Mononuclear cell (primary cell): ENCODE results near the gene CTXND1. TPM values are rescaled to one million over a fixed set of nuclear protein-coding genes. Genes with fewer than 3 reads are reported as not detected.

Experiments
- H3K27me3 ChIP-seq: 2 replicates; pipeline ENCODE4 v1.6.0; 2011; ENCODE audit warnings: low read length, control low read depth; ENCODE audit not compliant: insufficient read depth
- H3K4me1 ChIP-seq: 2 replicates; pipeline ENCODE4 v1.5.1; 2011; ENCODE audit warnings: mild to moderate bottlenecking, low read length, control low read depth; ENCODE audit not compliant: insufficient read depth
- H3K4me3 ChIP-seq: 2 replicates; pipeline ENCODE4 v1.5.1; 2011; ENCODE audit warnings: mild to moderate bottlenecking, low read length, moderate library complexity
- H3K9me3 ChIP-seq: 2 replicates; pipeline ENCODE4 v1.5.1; 2011; ENCODE audit warnings: low read depth, mild to moderate bottlenecking, control low read depth, low read length
- total RNA-seq: library from RNA; depleted of rRNA; stranded (reverse); fragments of >200 nt; gene quantifications from one replicate; pipeline ENCODE4 v1.2.3, GENCODE V29; 2012

CTXND1 gene
- total RNA-seq, 1 donor, result not detected

DNA sequence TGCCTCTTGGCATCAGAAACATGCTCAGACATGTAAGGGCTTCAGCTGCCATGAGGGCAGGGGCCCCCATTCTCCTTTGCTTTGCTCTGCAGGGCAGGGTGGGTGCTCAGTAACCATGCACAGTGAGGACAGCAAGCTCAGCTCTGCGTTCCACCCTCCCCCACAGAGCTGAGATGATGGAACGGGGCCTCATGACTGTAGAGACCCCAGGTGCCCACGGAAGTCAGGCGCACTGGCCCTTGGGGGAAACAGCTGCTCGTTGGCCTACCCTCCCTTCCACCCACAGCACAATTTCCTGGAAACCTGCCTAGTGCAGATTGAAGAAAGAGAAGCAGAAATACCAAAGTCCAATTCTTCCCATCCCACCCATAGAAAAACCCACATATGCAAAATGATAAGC lies 10.5 kb downstream of the CTXND1 start:
- no peaks in the 10 kb centered on the region for H3K27me3 ChIP-seq
- H3K9me3 ChIP-seq, result no peaks in the 10 kb centered on the region
- no peaks in the 10 kb centered on the region for H3K4me1 ChIP-seq
- H3K4me3 ChIP-seq, result no peak overlapping the region

DNA sequence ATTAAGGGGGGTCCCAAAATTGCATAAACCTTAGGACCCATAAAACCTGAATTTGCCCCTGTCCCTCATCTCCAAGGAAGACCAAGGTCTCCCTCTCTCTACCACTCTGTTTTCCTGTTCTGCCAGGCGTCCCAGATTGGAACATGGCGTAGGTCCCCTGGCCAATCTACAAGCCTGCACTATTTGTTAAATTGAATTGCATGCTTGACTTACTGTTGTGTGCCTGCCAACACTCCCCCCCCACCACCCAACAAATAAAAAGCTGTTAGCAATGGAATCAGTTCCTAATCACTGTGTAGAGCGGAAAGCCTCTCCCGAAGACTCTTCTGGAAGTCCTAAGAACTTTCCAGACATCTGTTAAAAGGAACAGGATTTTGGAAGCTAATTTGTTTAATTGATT lies 11.7 kb downstream of the CTXND1 start:
- H3K9me3 ChIP-seq, result no peaks in the 10 kb centered on the region
- H3K4me1 ChIP-seq, result no peaks in the 10 kb centered on the region
- H3K4me3 ChIP-seq, result no peak overlapping the region
- no peaks in the 10 kb centered on the region for H3K27me3 ChIP-seq

DNA sequence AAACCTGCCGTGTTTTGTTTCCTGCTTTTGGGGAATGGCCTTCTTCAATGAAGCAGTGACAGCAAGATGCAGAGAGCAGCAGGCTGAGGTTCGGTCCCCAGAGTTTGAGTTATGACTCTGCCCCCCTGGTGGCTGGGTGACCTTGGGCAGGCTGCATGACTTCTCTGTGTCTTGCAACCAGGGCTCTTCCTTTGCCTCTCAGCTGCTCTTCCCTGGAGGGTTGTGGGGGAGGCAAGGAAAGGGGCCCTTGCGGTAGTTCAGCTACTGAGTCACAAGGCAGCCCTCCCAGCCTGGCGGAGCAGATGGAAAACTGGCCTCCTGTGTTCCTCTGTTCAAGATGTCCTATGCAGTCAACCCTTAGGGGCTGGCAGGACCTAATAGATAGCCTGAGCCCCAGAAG lies 17.1 kb downstream of the CTXND1 start:
- no peaks in the 10 kb centered on the region for H3K4me1 ChIP-seq
- no peak overlapping the region for H3K4me3 ChIP-seq
- H3K27me3 ChIP-seq, result no peaks in the 10 kb centered on the region
- H3K9me3 ChIP-seq, result no peaks in the 10 kb centered on the region

DNA sequence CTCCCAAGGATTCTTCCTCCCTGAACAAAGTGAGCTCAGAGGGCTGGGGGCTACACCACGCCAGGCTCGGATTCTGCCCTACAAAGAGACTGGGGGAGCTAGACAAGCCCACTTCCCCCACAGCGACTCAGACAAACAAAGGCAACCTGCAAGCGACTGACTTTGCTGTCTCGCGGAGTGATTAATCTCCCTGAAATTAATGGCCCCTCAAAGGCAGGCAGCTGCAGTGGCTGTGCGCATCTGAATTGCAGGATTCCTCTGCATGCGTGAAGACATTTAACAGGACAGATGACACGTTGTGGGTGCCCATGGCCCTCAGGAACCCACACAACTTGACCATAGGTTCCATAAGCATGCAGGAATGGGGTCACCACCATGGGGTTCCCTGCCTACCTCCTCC lies 18.4 kb downstream of the CTXND1 start:
- Histone ChIP-seq H3K9me3 (no peaks in the 10 kb centered on the region), H3K4me3 (no peak overlapping the region), H3K27me3 (peaks cover 2% of the 10 kb centered on the region), H3K4me1 (no peaks in the 10 kb centered on the region)

DNA sequence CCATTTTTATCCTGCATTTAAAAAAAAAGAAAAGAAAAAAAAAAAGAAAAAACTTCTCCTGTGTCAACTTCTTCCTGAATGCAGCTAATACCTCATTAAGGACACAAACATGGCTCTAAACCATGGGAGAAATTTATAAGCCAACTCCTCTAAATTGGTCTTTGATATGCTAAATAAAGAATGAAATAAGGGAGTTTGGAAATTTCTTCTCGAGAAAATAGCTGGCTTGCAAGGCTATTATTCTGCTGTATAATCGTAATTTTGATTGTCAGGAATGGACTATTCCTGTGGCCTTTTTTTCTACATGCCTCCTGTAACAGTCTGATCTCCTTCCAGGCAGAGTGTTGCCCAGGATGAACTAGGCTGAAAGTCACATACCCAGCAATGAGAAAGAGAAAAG lies 20.6 kb downstream of the CTXND1 start:
- Histone ChIP-seq H3K4me1 (no peaks in the 10 kb centered on the region), H3K27me3 (peaks cover 5% of the 10 kb centered on the region), H3K9me3 (no peaks in the 10 kb centered on the region), H3K4me3 (no peak overlapping the region)

DNA sequence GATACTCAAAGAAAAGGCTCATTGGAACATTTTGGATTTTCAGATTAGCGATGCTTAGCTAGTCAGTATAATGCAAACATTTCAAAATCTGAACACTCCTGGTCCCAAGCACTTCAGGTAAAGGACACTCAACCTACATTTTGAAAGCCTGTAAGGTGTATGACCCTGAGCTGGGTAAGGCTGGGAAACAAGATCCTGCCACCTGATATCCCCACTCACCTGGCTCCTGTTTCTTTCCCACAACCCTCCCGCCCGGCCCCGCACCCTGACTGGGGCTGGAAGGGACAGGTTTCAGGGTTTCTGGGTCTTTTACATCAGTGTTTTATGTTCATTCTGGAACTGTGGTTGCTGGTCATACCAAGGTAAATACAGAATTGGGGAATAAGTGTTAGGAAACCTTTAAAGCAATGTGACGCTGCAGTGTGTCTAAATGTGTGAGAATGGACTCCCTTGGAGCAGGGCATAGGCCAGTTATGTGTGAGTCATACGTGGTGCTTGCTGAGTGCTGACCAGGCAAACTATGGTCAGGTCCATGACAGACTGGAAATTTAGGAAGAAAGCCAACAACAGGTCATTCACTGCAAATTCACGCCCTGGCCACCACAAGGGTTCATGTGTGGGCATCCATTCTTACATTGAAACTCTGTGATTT lies 22.9 kb downstream of the CTXND1 start:
- Histone ChIP-seq H3K9me3 (no peaks in the 10 kb centered on the region), H3K4me3 (no peak overlapping the region), H3K4me1 (no peaks in the 10 kb centered on the region), H3K27me3 (peaks cover 13% of the 10 kb centered on the region)

DNA sequence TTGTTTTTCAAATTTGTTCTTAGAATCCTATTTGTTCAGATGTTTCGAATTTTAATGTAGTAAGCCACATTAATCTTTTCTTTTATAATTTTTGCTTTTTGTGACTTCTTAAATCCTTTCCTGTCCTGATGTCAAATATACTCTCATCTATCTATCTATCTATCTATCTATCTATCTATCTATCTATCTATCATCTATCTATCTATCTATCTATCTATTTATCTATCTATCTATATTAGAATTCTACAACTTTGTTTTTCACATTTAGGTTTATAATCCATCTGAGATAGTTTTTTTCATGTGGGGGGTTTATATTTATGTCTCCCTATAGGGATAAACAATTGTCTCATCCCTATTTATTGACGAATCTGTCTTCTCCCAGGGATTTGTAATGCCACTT lies 32.1 kb downstream of the CTXND1 start:
- peaks cover 2% of the 10 kb centered on the region for H3K27me3 ChIP-seq
- H3K4me1 ChIP-seq, result no peaks in the 10 kb centered on the region
- H3K4me3 ChIP-seq, result no peak overlapping the region
- no peaks in the 10 kb centered on the region for H3K9me3 ChIP-seq

DNA sequence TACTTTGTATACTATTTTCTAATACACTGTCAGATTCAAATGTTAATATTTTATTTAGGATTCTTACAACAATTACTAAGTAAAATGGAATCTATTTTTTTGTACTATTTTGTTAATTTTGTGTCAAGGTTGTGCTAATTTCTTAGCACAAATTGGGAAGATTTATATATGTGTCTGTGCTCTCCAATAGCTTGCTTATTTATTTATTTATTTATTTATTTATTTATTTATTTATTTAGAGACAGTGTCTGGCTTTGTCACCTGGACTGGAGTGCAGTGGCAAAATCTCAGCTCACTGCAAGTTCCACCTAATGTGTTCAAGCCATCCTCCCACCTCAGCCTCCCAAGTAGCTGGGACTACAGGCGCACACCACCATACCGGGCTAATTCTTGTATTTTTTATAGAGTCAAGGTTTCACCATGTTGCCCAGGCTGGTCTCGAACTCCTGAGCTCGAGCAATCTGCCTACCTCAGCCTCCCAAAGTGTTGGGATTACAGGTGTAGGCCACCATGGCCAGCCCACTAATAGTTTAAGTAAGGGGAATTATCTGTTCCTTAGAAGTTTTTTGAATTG lies 34.6 kb downstream of the CTXND1 start:
- Histone ChIP-seq H3K27me3 (peaks cover 6% of the 10 kb centered on the region), H3K9me3 (no peaks in the 10 kb centered on the region), H3K4me1 (no peaks in the 10 kb centered on the region), H3K4me3 (no peak overlapping the region)

DNA sequence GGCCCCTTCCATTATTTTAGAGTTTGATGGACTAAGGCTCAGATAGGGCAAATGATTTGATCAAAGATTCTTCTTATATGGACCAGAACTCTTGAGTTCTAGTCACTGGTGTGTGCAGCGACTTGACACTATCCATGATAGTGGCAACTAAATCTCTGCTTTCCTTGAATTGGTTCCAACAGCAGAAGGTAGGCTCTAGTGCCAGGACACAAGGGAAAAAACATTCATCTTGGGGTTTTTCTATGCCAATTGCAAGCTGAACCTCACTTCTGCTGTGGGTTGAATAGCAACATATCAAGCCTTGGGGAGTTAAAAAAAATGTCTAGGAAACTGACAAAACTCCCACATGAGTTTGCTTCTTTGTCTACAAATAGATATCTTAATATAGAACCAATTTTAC lies 35.1 kb downstream of the CTXND1 start:
- Histone ChIP-seq H3K4me3 (no peak overlapping the region), H3K4me1 (no peaks in the 10 kb centered on the region), H3K27me3 (peaks cover 6% of the 10 kb centered on the region), H3K9me3 (no peaks in the 10 kb centered on the region)

DNA sequence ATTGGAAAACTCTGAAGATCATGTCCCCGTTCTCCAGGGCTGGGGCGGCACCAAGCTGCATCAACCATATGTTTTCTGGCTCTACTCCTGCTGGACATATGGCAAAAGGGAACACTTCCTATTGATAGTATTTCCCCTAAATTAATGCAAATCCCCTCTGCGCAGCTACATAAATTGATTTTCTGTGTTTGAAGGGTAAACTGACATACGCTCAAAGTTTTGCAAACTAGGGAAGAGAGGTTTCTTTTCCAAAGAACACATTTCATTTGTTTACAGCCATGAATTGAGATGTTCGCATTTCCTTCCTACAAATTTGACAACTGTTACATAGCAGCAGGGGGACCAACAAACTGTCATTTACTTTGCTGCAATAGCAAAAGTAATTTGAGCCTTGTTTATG lies 35.9 kb downstream of the CTXND1 start:
- Histone ChIP-seq H3K9me3 (no peaks in the 10 kb centered on the region), H3K27me3 (peaks cover 6% of the 10 kb centered on the region), H3K4me3 (no peak overlapping the region), H3K4me1 (no peaks in the 10 kb centered on the region)

DNA sequence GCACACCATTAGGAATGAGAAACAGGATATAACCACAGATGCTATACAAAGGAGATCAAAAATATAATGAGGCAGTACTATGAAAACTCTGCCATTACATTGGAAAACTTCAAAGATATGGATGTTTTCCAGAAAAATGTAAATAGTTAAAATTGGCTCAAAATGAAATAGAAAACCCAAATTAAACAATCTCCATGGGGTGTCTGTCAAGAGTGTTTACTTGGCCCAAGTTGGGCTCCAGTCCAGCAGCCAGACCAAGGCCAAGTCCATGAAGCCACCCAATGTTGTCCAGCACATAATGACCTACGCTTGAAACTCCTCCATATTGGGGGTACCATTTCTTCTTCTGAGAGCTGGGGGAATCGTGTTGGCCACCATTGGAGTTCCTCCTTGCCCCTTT lies 37.1 kb downstream of the CTXND1 start:
- Histone ChIP-seq H3K4me1 (peaks cover 8% of the 10 kb centered on the region), H3K4me3 (no peak overlapping the region), H3K9me3 (no peaks in the 10 kb centered on the region), H3K27me3 (peaks cover 6% of the 10 kb centered on the region)

DNA sequence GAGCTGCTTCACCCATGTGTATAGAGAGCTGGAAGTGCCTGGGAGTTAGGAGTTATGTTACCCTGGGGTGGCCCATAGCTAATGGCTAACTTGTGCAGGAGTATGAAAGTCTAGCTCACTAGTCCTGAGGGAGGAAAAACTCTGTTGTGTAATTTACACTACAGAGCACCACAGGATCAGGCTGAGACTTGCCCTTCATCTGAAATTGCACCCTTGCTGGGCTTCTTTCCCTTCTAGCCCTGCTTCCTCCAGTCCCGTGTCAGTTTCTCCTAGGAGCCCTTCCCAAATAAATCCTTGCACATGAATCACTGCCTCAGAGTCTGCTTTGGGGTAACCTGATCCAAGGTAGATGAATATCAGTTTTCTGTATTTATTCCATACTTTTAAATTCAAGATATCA lies 40.0 kb downstream of the CTXND1 start:
- H3K4me3 ChIP-seq, result no peak overlapping the region
- H3K9me3 ChIP-seq, result no peaks in the 10 kb centered on the region
- peaks cover 12% of the 10 kb centered on the region for H3K27me3 ChIP-seq
- peaks cover 8% of the 10 kb centered on the region for H3K4me1 ChIP-seq

DNA sequence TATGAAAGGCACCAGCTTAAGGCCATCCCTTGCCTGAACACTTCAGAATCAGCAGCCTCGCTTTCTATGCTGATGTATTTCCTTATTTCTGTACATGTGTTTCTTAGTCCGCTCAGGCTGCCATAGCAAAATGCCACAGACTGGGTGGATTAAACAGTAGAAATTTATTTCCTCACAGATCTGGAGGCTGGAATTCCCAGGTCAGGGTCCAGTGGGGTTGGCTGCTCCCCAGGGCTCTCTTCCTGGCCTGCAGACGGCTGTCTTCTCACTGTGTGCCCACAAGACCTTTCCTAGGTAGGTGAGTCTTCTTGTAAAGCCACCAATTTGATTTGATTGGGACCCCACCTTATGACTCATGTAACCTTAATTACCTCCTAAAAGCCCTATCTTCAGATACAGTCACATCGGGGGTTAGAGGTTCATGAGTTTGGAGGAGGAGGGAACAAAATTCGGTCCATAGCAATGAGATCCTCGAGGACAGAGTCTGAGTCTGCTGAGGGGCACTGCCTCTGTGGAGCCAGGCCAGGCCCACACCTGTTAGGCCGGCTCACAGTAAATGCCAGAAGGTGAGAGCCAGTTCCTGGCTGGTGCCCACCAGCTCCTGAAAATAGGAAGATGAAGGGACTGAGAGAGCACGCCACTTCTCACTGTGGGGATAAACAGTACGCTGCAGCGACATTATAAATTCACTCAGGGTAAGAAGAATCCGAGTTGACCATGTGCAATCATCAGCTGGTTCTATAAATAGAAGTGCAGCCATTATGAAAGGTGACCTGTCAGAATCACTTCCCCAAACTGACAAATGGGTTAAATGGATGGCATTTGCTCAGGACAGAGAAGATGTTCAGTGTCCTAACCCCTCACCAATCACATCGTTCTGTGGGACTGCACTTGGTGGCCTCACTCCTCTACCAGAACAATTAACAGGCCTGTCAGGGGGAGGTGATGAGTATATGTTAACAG lies 41.1 kb downstream of the CTXND1 start:
- Histone ChIP-seq H3K4me3 (no peak overlapping the region), H3K27me3 (peaks cover 18% of the 10 kb centered on the region), H3K9me3 (no peaks in the 10 kb centered on the region), H3K4me1 (peaks cover 8% of the 10 kb centered on the region)

DNA sequence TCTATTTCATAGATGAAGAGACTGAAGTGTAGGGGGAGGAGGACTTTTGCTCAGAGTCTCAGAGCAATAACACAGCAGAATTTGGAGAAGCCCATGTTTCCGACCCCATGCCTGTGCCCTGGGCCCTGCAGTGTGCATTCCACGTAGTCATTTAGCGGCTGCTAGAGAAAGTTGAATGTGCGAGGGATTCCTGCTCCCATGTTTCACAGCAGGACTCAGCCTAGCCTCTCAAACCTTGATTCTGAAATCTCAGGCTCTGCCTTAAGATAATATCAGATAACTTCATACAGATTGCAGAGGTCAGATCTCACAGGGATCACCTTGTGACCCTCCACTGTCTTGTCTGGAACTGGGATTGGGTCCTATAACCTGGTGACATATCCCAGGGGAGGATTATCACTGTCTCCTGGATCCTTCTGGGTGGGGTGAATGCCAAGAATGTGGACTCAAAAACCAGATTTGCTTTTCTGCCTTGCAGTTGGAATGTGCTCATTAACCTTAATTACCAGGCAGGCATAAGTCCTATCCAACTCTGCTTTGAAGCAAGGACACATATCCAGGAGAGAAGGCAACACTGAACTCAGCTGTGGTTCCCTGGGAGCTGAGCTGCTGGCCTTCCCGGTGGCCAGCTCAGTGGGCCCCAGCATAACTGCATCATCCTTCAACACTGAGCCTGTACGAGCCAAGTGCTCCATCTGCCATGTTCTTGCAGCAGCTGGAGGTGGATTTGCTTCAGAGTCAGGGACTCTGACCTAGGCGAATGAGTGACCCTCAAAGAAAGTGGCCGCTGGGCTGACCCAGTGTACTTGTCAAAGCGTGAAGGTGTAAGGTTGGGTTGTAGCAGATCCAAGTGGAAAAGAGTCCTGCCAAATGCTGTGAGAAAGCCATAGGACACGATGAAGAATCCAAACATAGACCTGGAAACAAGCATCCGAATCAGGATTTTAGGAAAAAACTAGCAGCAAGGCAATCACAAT lies 43.0 kb downstream of the CTXND1 start:
- Histone ChIP-seq H3K4me1 (peaks cover 8% of the 10 kb centered on the region), H3K4me3 (no peak overlapping the region), H3K27me3 (peaks cover 18% of the 10 kb centered on the region), H3K9me3 (no peaks in the 10 kb centered on the region)
